ENCODE measurements around the gene NTSR1. TPM values are rescaled to one million over a fixed set of nuclear protein-coding genes. Genes with fewer than 3 reads are reported as not detected.

Gene NTSR1
- total RNA-seq: under 0.01 TPM in 1 of 2 replicates, not detected in the other

DNA sequence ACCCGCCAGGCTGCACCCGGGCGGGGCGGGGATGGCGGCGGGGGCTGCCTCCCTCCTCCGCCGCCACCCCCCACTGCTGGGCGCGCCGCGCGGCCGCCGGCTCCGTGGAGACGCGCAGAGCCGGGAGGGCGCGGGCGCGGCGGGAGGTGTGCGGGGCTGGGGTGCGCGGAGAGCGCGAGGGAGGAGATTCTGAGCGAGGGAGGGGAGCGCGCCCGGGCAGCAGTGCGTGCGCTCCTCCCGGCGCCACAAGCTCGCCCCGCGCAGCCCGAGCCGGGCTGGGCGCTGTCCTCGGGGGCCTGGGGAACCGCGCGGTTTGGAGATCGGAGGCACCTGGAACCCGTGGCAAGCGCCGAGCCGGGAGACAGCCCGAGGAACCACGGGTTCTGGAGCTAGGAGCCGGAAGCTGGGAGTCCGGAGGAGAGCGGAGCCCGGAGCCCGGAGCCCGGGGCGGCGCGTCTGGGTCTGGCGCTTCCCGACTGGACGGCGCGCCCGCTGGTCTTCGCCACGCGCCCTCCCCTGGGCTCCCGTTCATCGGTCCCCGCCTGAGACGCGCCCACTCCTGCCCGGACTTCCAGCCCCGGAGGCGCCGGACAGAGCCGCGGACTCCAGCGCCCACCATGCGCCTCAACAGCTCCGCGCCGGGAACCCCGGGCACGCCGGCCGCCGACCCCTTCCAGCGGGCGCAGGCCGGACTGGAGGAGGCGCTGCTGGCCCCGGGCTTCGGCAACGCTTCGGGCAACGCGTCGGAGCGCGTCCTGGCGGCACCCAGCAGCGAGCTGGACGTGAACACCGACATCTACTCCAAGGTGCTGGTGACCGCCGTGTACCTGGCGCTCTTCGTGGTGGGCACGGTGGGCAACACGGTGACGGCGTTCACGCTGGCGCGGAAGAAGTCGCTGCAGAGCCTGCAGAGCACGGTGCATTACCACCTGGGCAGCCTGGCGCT is at the start of gene NTSR1:
Gene NTSR1, plus strand, starts transcription at position 246 of the 946 bp plus-strand sequence. Its CDS starts 372 bp downstream, at position 618.

DNA sequence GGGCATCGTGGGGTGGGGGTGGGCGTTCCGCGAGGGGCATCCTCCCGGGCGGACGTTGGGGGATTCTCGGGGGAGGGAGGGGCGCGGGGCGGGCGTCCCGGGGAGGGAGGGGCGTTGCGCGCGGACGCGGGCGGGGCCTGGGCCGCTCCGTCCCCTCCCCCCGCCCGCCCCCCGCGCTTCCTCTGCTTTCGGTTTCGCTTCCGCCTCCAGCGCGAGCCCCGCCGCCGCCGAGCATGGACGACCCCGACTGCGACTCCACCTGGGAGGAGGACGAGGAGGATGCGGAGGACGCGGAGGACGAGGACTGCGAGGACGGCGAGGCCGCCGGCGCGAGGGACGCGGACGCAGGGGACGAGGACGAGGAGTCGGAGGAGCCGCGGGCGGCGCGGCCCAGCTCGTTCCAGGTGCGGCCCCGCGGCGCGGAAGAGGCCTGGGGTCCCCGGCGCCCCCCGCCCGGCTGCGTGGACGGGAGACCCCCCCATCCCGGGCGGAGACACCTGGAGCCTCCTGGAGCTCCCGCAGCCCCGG is 96.1 kb downstream of the NTSR1 start, which contains the start of gene OGFR:
Gene OGFR, plus strand, starts transcription at position 209 of the 528 bp plus-strand sequence. Its CDS starts 25 bp downstream, at position 234.

Other genes with a start within 250 kb of the NTSR1 start
- not detected in 2 replicates for gene GATA5, start 232.8 kb upstream of the NTSR1 start, total RNA-seq
- 4.0 and 5.0 TPM in 2 replicates for gene SLCO4A1, start 66.3 kb upstream of the NTSR1 start, total RNA-seq
- 11.8 and 17.5 TPM in 2 replicates for gene MRGBP, start 87.6 kb downstream of the NTSR1 start, total RNA-seq
- 33.0 and 40.8 TPM in 2 replicates for gene OGFR, start 96.0 kb downstream of the NTSR1 start, total RNA-seq
- 0.32 and 0.69 TPM in 2 replicates for gene COL9A3, start 108.2 kb downstream of the NTSR1 start, total RNA-seq
- gene TCFL5, start 153.0 kb downstream of the NTSR1 start, total RNA-seq: 10.2 and 11.7 TPM in 2 replicates
- gene DIDO1, start 217.7 kb downstream of the NTSR1 start, total RNA-seq: 21.5 and 50.9 TPM in 2 replicates
- 29.8 and 37.3 TPM in 2 replicates for gene GID8, start 229.3 kb downstream of the NTSR1 start, total RNA-seq
- gene SLC17A9, start 243.9 kb downstream of the NTSR1 start, total RNA-seq: 6.9 and 7.3 TPM in 2 replicates